SW 1271 (cell line): ENCODE data around the gene TTC21A.
A peak's percentile ranks its signal among the peaks of the same experiment; 100 is the strongest.
"Not testable (repeated sequence)": the region's sequence is repeated elsewhere in the genome, so short reads cannot be mapped to it uniquely, and the experiment has no call there.

Experiments used
- DNase-seq, 2 experiments: peaks; one replicate each; lab custom pipeline; 2025; lab: John Stamatoyannopoulos, UW

TTC21A gene

DNA sequence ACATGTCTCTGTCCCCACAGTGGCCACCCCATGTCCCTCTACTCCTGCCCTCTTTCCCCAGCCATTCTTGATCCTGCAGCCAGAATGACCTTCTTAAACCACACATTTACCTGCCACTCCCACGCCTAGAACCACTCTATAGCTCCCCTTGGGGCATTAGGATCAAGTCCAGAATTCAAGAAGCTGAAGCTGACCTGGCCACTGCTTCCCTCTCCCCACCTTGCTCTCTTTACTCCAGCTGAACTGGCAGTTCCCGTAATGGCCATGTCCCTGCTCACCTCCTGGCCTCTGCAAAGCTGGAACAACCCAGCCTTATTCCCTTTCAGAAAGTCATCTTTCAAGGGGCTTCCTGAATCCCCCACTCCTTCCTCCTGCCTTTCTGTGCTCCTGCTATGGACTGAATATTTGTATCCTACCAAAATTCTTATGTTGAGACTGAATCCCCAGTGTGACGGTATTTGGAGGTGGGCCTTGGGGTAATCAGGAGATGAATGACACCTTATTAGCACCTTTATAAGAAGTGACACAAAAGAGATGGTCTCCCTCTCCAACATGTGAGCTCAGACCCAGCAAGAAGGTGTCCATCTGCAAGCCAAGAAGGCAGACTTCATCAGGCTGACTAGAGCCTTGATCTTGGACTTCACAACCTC, 42.1 kb downstream of the TTC21A start:
- no peak for DNase-seq

DNA sequence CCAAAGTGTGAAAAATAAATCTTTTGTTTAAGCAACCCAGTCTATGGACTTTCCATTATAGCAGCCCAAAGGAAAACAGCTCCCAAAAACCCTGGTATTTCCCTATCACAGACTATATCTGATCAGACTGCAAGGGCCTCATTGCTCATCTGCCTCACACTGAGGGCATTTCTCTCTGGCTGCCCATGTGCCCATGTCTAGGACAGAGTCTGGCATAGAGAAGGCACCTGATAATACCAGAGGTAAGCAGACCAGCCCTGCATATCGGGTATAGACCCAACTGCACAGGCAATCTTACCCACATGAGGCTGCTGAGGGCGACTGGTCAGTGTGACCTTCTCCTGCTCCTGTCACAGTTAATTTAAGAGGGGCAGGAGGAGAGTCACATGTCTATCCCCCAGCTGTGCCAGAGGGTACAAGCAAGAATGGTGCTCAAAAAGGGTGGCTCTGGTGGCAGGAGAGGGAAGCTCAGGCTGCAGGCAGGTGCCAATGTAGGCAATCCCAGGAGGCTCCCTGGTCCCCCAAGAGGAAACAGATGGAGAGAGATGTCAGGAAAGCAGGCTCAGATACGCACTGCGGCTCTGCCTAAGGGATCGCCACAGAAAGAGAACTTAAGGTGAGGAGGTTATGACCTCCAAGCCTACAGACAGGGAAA, 42.8 kb downstream of the TTC21A start:
- DNase-seq, result peak in 1 of 2 experiments; percentile 44

DNA sequence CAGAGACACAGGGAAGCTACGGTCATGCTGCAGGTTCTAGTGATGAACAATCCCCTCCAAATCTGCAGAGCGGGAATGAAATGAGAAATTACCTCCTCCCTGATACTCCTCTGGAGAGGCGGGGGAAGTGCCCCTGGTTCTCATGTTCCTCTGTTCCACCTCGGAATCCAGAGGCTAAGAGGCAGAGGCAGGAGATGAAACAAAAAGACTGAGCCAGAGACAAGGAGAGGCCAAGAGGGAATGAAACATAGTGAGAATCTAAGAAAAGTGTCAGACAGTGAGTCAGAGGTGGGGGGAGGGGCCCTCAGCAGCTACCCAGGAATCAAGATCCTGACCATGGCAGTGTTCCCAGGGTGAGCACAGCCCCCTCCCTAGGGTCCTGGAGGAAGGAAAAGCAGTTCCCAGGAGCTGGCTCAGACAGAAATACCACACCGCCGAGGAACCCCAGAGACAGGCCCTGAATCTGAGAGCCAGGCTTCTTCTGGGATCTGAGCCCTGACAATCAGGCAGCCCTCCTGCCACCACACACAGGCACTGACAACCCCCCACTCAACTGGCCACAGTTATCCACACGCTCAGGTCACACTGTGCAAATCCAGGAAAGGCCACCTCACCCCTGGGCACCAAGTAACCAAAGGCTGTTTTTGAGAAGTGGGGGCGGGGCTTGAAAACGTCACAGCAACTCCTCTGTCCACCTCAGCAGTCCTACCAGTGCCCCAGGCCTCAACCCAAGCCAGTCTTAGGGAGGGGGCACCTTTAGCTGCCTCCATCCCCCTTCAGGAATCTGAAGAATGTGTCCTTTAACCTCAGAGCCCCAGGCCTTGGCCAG, 43.5 kb downstream of the TTC21A start:
- DNase-seq, result peak; percentile 76 to 88

DNA sequence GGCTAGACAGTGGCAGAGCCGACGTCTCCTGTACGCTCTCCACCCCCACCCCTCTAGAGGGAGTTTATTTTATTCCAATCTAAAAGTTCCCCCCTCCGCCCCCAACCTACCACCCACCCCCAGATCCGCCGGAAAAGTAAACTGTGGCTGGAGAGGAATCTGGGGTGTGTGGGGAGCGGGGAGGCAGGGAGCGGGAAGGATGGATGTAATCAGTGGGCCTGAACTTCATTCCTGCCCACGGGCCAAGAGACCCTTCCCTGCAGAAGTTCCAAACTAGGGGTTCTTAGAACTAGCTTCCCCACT, 46.4 kb downstream of the TTC21A start:
- no peak for DNase-seq

DNA sequence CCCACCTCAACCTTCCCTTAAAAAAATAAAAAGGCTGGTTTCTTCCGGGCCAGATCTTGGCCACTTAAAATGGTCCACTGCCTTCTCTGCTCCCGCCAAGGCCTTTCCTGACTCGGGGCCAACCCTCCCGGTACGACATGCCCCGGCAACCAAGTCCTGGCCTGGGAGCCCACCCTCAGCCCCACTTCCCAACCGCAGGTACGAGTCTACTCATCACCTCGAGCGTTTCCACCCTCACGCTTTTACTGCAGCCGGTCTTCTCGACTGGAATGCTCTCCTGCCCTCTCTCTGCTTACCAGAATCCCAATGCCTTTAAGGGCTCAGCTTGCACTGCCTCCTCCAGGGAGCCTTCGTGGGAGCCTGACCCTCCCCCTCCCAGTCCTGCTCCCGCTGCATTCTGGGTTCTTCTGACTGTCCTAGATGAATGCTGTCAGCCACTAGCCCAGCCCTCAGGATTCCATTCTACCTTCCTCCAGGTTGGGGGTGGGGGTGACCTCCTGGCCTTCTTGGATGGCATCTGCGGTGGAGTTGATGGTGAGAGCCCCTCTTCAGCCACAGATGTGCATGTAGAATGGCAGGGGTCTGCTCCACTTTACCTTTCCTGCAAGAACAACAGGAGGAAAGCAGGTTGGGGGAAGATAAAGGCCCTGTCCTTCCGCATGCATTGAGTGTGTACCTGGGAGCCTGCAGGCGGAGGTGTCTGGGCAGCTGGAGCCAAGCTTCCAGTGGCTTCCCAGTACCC, 47.0 kb downstream of the TTC21A start:
- peak in 1 of 2 experiments; percentile 17 for DNase-seq

DNA sequence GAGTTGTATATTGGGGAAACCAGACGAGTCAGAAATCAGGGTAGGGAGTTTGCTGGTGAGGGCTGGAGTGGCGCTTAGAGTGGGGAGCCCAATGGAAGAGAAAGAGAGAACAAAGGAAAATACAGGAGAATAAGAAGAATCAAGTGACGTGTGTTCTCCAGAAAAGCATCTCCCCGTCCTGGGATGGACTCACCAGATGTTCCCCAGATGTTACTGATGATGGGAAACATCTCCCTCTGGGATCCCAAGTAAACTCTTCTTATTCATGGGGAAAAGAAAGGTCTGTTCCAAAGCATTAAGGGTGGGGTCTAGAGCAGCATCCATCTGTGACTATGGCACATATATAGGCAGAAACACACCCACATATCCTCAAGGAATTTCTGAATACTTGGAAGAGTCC, 48.9 kb downstream of the TTC21A start:
- DNase-seq, result no peak

DNA sequence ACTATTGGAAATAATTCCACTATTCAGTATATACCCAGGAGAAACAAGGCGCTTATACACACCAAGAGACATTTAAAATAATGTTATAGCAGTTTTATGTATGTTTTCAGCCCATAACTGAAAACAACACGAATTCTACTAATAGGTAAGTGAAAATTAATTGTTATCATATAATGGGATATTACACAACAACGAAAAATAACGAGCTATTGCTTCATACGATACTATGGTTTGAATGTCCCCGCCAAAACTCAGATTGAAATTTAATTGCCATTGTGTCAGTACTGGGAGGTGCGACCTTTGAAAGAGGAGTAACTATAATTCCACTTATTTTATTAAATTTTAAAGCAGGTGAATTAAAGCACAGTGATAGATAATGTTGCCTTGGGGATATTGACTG, 49.9 kb downstream of the TTC21A start:
- no peak for DNase-seq

DNA sequence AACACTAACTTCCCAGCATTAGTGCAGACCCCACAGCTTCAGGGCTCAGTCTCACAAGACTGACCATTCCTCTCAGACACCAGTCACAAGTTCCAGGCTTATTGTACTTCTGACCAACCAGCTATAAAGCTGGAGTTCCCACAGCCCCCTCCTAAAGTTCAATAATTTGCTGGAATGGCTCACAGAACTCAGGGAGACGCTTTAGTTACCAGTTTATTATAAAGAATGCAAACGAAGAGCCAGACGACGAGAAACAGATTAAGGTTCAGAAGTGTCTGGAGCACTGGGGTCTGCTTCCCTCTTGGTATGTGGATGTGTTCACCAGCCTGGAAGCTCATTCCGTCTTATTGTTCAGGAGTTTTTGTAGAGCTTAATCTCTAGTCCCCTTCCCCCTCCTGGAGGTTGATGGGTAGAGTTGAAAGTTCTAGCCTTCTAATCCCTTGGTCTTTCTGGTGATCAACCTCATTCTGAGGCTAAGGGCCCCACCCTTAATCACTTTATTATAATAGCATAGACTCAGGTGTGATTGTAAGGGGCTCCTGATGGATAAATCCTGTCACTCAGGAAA, 50.8 kb downstream of the TTC21A start:
- DNase-seq, result no peak

DNA sequence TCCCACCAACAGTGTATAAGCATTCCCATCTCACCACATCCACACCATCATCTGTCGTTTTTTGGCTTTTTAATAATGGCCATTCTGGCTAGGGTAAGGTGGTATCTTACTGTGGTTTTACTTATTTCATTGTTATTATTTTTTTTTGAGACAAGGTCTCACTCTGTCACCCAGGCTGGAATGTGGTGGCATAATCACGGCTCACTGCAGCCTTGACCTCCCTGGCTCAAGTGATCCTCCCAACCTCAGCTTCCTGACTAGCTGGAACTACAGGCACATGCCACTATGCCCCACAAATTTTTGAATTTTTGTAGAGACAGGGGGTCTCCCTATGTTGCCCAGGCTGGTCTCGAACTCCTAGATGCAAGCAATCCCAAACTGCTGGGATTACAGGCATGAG, 56.9 kb downstream of the TTC21A start:
- DNase-seq, result no peak

DNA sequence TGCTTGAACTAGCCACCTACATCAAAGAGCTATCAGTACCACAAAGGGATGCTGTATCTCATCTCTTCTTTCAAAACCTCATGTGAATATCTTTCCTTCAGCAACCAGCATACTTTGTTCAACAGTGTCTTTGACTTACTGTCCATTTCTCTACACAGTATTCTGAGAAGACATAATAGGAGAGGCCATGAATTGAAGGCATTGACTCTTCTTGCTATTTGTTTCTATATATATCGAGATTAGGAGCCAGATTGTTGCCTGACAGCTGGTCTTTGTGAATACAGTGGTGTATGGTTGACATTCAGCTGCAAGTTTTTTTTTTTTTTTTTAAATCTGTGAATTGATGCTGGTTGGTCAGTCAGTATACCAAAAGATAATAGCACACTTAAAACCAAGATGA, 58.0 kb downstream of the TTC21A start:
- DNase-seq, result no peak

DNA sequence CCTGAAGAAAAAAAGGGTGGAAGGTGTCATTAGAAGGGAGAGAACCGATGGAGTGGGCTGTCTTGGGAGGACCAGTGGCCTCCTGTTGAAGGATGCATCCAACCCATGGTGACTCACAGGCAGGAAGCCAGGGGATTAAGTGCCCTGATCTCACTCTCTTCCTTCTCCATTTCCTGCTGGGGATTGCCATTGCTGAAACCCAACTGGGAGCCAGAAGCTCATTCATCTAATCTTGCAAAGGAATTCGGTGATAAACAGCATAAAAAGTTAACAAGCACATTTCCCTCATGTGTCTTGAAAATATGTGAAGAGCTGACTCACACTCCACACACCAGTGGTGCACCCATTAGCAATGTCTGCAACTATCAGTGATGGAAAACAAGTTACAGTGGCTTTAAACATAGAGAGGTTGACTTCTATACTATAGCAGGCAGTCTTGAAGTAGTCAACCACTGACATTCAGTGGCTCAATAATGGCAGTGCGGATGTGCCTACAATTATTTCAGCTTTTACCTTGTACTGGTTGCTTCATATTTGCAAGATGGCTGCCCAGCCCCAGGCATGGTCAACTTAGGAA, 58.7 kb downstream of the TTC21A start:
- DNase-seq, result peak; percentile 61 to 79

DNA sequence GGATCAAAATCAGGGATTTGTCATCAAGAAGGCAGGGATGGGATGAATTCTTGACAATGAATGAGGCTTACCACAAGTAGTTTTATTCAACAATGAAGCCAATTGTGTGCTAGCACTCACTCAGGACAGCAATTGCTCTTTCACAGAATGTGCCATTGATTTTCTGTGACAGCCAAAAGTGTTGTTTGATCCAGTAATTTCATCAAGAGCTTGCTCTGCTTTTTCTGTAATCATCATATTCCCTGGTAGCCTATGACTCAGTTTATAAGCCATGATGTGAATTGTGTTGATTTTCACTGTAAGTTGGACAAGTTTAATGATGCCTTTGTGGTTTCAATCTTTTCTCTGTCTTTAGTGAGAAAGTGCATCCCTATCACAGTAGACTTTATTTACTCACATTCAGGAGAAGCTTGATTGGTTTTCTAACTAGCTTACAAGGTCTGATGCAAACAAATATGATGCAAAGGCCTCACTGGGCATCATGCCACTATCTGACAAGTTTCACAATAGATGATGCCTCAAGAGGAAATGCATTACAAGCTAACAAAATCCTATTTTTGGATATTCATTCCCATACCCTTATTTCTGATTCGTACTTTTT, 59.6 kb downstream of the TTC21A start:
- peak; percentile 15 to 60 for DNase-seq

DNA sequence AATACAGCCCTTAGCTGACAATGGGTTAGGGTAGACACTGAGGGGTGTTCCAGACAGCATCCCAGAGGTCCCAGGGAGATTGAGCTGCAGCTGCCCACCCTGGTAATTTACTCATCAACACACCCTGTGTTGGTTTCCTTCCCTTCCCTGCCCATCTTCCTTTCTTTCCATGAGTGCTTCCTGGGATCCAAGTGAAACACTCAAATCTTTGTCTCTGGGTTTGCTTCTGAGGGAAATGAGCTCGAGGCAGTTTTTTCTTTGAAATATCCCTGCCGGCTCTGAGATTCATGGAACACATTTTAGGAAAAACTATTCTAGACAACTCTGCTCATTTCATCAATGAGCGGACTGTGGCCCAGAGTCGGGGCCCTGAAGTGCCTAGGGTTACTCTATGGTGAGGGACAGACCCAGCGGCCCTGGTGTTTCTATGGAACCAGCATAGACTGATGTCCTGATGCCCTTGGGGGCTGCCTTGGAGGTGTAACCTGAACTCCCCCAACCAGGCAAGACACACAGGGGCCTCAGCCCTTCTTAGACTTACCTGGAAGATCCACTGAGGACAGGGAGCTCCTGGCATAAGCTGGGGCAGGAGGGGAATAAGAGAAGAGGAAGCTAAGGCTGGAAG, 60.8 kb downstream of the TTC21A start:
- DNase-seq, result no peak

DNA sequence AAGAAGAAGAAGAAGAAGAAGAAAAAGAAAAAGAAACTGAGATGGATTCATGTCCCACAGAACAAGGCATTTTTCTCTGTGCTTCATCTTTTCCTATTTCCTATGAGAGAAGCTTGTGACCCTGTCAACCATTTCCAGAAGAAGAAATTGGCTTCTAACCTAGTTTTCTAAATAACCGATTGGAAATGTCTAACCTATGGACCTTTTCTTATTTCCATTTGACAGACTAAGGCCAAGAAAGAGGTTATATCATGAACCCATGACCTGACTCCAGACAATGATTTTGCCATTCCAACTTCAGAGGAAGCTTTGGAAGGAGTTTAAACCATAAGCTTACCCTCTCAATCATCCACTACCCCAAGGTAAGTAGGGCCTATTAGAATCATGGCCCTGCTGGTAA, 62.2 kb downstream of the TTC21A start:
- no peak for DNase-seq

DNA sequence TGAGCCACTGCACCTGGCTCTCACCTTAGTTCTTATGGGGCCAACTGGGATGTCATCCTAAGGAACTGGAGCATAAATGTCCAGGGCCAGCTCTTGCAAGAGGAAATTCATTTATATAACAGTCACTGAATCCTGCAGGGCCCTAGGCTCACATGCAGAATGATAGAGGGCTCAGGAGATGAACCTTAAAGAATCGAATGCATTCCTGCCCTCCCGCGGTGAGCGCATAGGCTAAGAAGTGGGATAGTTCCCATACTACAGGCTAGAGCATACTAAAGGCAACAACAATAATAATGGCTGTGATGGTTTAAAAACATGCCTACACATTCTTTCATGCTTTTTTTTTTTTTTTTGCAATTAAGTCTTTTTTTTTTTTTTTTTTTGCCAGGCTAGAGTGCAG, 63.0 kb downstream of the TTC21A start:
- DNase-seq, result no peak

DNA sequence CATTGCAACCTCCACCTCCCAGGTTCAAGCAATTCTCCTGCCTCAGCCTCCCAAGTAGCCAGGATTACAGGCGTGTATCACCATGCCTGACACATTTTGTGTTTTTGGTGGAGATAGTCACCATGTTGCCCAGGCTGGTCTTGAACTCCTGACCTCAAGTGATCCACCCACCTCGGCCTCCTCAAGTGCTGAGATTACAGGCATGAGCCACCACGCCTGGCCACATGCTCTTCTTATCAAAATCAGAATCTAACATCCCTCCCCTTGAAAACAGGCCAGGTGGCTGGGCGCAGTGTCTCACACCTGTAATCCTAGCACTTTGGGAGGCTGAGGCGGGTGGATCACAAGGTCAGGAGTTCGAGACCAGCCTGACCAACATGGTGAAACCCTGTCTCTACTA, 63.4 kb downstream of the TTC21A start:
- not testable (repeated sequence) for DNase-seq

DNA sequence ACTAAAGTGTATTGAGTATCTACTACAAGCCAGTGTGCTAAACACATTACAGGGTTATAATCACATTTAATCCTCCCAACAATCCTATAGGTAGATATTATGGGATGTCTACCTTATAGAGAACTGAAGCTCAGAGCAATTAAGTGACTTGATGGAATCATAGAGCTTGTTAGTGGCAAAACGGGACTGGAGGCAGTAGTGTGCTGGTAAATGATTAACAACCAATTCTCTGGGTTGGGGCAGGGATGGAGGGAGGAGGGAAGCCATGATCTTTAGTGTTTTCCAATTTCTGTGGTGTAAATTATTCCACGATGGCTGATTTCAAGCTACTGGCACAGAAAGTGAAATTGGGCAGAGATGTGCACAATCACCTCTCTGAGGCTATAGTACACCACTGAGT, 64.4 kb downstream of the TTC21A start:
- DNase-seq, result no peak

DNA sequence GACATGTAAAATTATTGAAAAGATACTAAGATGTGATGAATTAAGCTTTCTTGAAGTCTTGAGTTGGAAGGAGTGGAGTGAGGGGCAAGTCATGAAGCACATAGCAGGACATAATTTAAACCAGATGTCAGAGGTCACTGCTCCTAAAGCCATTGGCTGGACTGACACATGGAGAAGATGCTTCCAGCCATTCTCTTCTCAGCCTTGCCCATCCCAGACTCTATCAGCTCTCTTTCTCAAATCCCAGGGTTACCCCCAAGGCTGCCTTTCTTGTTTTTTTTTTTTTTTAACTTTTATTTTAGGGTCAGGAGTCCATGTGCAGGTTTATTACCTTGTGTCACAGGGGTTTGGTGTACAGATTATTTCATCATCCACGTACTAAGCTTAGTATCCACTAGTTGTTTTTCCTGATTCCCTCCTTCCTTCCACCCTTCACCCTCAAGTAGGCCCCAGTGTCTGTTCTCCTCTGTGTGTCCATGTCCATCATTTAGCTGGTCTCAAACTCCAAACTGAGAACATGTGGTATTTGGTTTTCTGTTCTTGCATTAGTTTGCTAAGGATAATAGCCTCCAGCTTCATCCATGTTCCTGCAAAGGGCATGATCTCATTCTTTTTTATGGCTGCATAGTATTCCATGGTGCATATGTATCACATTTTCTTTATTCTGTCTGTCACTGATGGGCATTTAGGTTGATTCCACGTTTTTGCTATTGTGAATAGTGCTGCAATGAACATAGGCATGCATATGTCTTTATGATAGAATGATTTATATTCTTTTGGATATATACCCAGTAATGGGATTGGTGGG, 66.0 kb downstream of the TTC21A start:
- DNase-seq, result no peak

DNA sequence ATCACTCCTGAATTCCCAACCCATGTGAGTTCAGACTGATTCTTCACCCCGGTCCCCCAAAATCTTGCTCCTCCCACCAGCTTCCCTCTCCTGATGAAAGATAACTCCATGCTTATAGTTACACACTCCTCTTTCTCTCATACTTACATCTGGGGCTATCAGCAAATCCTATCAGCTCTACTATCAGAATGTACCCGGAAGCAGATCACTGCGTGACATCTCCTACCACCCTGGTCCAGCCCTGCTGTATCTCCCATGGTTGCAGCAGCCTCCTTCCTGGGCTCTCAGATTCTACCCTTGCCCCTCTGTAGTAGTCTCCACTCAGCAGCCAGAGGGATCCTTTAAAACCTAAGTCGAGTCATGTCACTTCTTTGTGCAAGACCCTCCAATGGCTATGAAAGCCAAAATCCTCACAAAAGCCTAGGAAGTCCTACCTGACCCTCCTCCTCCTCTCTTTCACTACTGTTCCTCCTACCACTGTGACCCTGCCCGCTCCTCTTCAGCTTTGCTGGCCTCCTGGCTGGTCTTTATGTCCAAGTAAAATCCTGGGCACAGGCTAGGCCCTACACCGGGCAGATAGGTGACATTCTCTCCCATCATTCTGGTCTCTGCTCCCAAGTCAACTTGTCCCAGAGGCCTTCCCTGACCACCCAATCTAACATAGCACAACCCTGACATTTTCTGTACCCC, 68.7 kb downstream of the TTC21A start:
- DNase-seq, result no peak
